H9 (cell line): ENCODE measurements around the gene TFIP11. TPM values are rescaled to one million over a fixed set of nuclear protein-coding genes. Genes with fewer than 3 reads are reported as not detected.

Source experiments
- DNase-seq: peaks from one replicate; pipeline ENCODE4 v3.0.0-alpha.2; 2017
- H2AFZ ChIP-seq: one replicate; pipeline ENCODE4 v1.6.1; 2013; ENCODE audit warnings: mild to moderate bottlenecking, low read length, control low read depth, moderate library complexity
- H2AK5ac ChIP-seq: 2 replicates; pipeline ENCODE4 v1.6.1; 2013; ENCODE audit warnings: low read length, control low read depth, mixed read lengths; ENCODE audit not compliant: insufficient read length
- H2BK120ac ChIP-seq: one replicate; pipeline ENCODE4 v1.6.1; 2013; ENCODE audit warnings: low read depth, mild to moderate bottlenecking, low read length, control low read depth, inconsistent platforms; ENCODE audit not compliant: poor library complexity, severe bottlenecking
- H2BK12ac ChIP-seq: 2 replicates; pipeline ENCODE4 v1.6.1; 2013; ENCODE audit warnings: low read length, control low read depth, mixed read lengths, low read depth; ENCODE audit not compliant: insufficient read length
- H2BK15ac ChIP-seq: 2 replicates; pipeline ENCODE4 v1.6.1; 2013; ENCODE audit warnings: low read depth, low read length, control low read depth
- H2BK20ac ChIP-seq: one replicate; pipeline ENCODE4 v1.6.1; 2013; ENCODE audit warnings: low read depth, mild to moderate bottlenecking, low read length, control low read depth, inconsistent platforms; ENCODE audit not compliant: poor library complexity, severe bottlenecking
- H2BK5ac ChIP-seq: 2 replicates; pipeline ENCODE4 v1.6.1; 2013; ENCODE audit warnings: low read length, control low read depth, mixed read lengths; ENCODE audit not compliant: insufficient read length
- H3K14ac ChIP-seq: 2 replicates; pipeline ENCODE4 v1.6.1; 2013; ENCODE audit warnings: low read length, control low read depth; ENCODE audit not compliant: insufficient read depth
- H3K18ac ChIP-seq: 2 replicates; pipeline ENCODE4 v1.6.1; 2013; ENCODE audit warnings: low read depth, mild to moderate bottlenecking, mixed read lengths, low read length, control low read depth; ENCODE audit not compliant: insufficient read length
- H3K23ac ChIP-seq: 2 replicates; pipeline ENCODE4 v1.6.1; 2013; ENCODE audit warnings: low read length, control low read depth, mixed read lengths, low read depth; ENCODE audit not compliant: insufficient read length
- H3K23me2 ChIP-seq: 2 replicates; pipeline ENCODE4 v1.6.1; 2013; ENCODE audit warnings: low read depth, mild to moderate bottlenecking, mixed read lengths, low read length, control low read depth; ENCODE audit not compliant: insufficient read length, poor library complexity, severe bottlenecking
- H3K27ac ChIP-seq: 2 replicates; pipeline ENCODE4 v1.5.1; 2013; ENCODE audit warnings: low read length, control low read depth, mixed read lengths, low read depth; ENCODE audit not compliant: insufficient read length
- H3K27me3 ChIP-seq: 2 replicates; pipeline ENCODE4 v1.6.1; 2013; ENCODE audit warnings: low read length, control low read depth, inconsistent platforms; ENCODE audit not compliant: insufficient read depth
- H3K4ac ChIP-seq: 2 replicates; pipeline ENCODE4 v1.6.1; 2013; ENCODE audit warnings: low read depth, mild to moderate bottlenecking, control low read depth, inconsistent platforms, low read length, moderate library complexity
- H3K4me1 ChIP-seq: 2 replicates; pipeline ENCODE4 v1.6.1; 2013; ENCODE audit warnings: low read length, control low read depth, inconsistent platforms; ENCODE audit not compliant: insufficient read depth
- H3K4me2 ChIP-seq: 2 replicates; pipeline ENCODE4 v1.6.1; 2013; ENCODE audit warnings: low read length, control low read depth, mixed read lengths; ENCODE audit not compliant: insufficient read length, insufficient read depth
- H3K56ac ChIP-seq: 2 replicates; pipeline ENCODE4 v1.6.1; 2013; ENCODE audit warnings: low read depth, mild to moderate bottlenecking, mixed read lengths, low read length, control low read depth; ENCODE audit not compliant: insufficient read length
- H3K79me1 ChIP-seq: 2 replicates; pipeline ENCODE4 v1.6.1; 2013; ENCODE audit warnings: low read depth, mild to moderate bottlenecking, moderate library complexity, low read length, control low read depth, inconsistent platforms; ENCODE audit not compliant: insufficient read depth, poor library complexity, severe bottlenecking
- H3K79me2 ChIP-seq: 2 replicates; pipeline ENCODE4 v1.6.1; 2013; ENCODE audit warnings: low read length, control low read depth, inconsistent platforms; ENCODE audit not compliant: insufficient read depth
- H3K9ac ChIP-seq: 2 replicates; pipeline ENCODE4 v1.6.1; 2013; ENCODE audit warnings: low read length, control low read depth, mixed read lengths; ENCODE audit not compliant: insufficient read length; ENCODE audit errors: extremely low read depth
- H3K9me3 ChIP-seq: one replicate; pipeline ENCODE4 v1.6.1; 2013; ENCODE audit warnings: low read depth, low read length, inconsistent platforms; ENCODE audit not compliant: control insufficient read depth
- H3T11ph ChIP-seq: one replicate; pipeline ENCODE4 v1.6.1; 2013; ENCODE audit warnings: mild to moderate bottlenecking, low read length, control low read depth, inconsistent platforms
- H4K20me1 ChIP-seq: one replicate; pipeline ENCODE4 v1.6.1; 2013; ENCODE audit not compliant: control insufficient read depth, insufficient read length, insufficient read depth
- H4K5ac ChIP-seq: 2 replicates; pipeline ENCODE4 v1.6.1; 2013; ENCODE audit warnings: low read depth, mild to moderate bottlenecking, mixed read lengths, low read length, control low read depth; ENCODE audit not compliant: insufficient read length
- H4K8ac ChIP-seq: replicated peaks from 2 replicates; pipeline ENCODE4 v1.6.1; 2013; ENCODE audit warnings: low read length, control low read depth, mixed read lengths, low read depth; ENCODE audit not compliant: insufficient read length
- H4K91ac ChIP-seq: 2 replicates; pipeline ENCODE4 v1.6.1; 2013; ENCODE audit warnings: low read depth, mild to moderate bottlenecking, moderate library complexity, mixed read lengths, low read length, control low read depth; ENCODE audit not compliant: insufficient read length
- H3K27ac Mint-ChIP-seq, 3 experiments: 2 replicates in 2 of 3; 3 replicates in 1 of 3; pipeline ENCODE4 v1.8.0; 2020 to 2021; ENCODE audit warnings: mixed read lengths in 3 of 3, mild to moderate bottlenecking in 1 of 3, moderate library complexity in 1 of 3
- H3K27me3 Mint-ChIP-seq: 2 replicates; pipeline ENCODE4 v1.8.0; 2021; ENCODE audit warnings: low read depth, mild to moderate bottlenecking, moderate library complexity, mixed read lengths
- H3K36me3 Mint-ChIP-seq, 3 experiments: 2 replicates in 2 of 3; 3 replicates in 1 of 3; pipeline ENCODE4 v1.8.0; 2020 to 2021; ENCODE audit warnings: low read depth in 3 of 3, mixed read lengths in 3 of 3; ENCODE audit not compliant: insufficient read depth in 1 of 3
- H3K4me1 Mint-ChIP-seq, 2 experiments: 2 replicates each; pipeline ENCODE4 v1.8.0; 2020; ENCODE audit warnings: mixed read lengths in 2 of 2
- H3K4me3 Mint-ChIP-seq, 2 experiments: 2 replicates in 1 of 2; 3 replicates in 1 of 2; pipeline ENCODE4 v1.8.0; 2020 to 2021; ENCODE audit warnings: mild to moderate bottlenecking in 2 of 2, mixed read lengths in 2 of 2, moderate library complexity in 1 of 2
- H3K9me3 Mint-ChIP-seq, 2 experiments: 2 replicates in 1 of 2; 3 replicates in 1 of 2; pipeline ENCODE4 v1.8.0; 2020; ENCODE audit warnings: mild to moderate bottlenecking in 2 of 2, mixed read lengths in 2 of 2, moderate library complexity in 1 of 2
- CTCF ChIP-seq: fragments of 200-600 bp; sonication (generic); conservative IDR thresholded peaks from 3 replicates; pipeline ENCODE4 v1.8.0; 2021; ENCODE audit warnings: antibody characterized with exemption, mild to moderate bottlenecking
- WGBS: extraction: QIAGEN DNeasy Blood & Tissue Kit; methylation state at CpG from one replicate; pipeline ENCODE4 v1.1.7; 2013; ENCODE audit warnings: missing lambda C conversion rate, low lambda C conversion rate, mixed read lengths; ENCODE audit not compliant: insufficient read length; ENCODE audit errors: extremely low coverage; 5-methylcytosine and 5-hydroxymethylcytosine counted together
- total RNA-seq: library from RNA; stranded (reverse); gene quantifications from 2 replicates; pipeline ENCODE4 v1.2.1, GENCODE V29; 2021

The TFIP11 gene
- total RNA-seq, 1 experiment from 2014 or later: 36.4 TPM

- Histone ChIP-seq H3K14ac (no peak overlapping the region), H4K91ac (no peak overlapping the region), H3K18ac (no peak overlapping the region), H3K56ac (no peak overlapping the region), H3T11ph (no peak overlapping the region), H3K23ac (no peak overlapping the region), H3K9ac (no peak overlapping the region), H3K4me1 (no peaks in the 10 kb centered on the region; the same call in 1 of the 2 replicates), H3K79me1 (peaks cover 6% of the 10 kb centered on the region), H3K79me2 (peaks cover 2% of the 10 kb centered on the region; the same call in 1 of the 2 replicates), H2BK120ac (no peak overlapping the region), H3K9me3 (no peaks in the 10 kb centered on the region), H3K27me3 (no peaks in the 10 kb centered on the region), H2BK20ac (no peak overlapping the region), H2AK5ac (no peak overlapping the region), H4K20me1 (no peaks in the 10 kb centered on the region), H2BK5ac (no peak overlapping the region), H3K23me2 (no peaks in the 10 kb centered on the region), H3K4me2 (no peak overlapping the region), H2BK15ac (no peak overlapping the region), H4K5ac (no peak overlapping the region), H2AFZ (no peak overlapping the region), H3K4ac (no peak overlapping the region), H2BK12ac (no peak overlapping the region), H4K8ac (no peak overlapping the region), H3K27ac (no peak overlapping the region)
- no peaks in the 10 kb centered on the region for H3K9me3 Mint-ChIP-seq
- DNase-seq: no peak
- WGBS: no CpG with 5 or more reads among the region's 4 CpGs
- H3K36me3 Mint-ChIP-seq: peaks cover 17 to 69% (median 55%) of the 10 kb centered on the region in 3 experiments; a peak in 6 of 7 replicates
- H3K4me3 Mint-ChIP-seq: no peak overlapping the region
- H3K27ac Mint-ChIP-seq: no peak overlapping the region
- no peaks in the 10 kb centered on the region for H3K27me3 Mint-ChIP-seq
- TF ChIP-seq CTCF: no peak
- peaks cover 24 to 26% of the 10 kb centered on the region in 2 experiments for H3K4me1 Mint-ChIP-seq
Observed at GRCh38 chr22:26477341-26477731, 34.9 kb downstream of the TFIP11 start.
